K562 (cell line): ENCODE data around the gene PHTF2. TPM values are rescaled to one million over a fixed set of nuclear protein-coding genes. Genes with fewer than 3 reads are reported as not detected.

Source experiments
- ATAC-seq: fragments of 200-7000 bp; cut with Tn5 transposase; 3 replicates; pipeline ENCODE4 v1.9.1; 2020; ENCODE audit warnings: moderate library complexity
- BruUV-seq: library from RNA; stranded (reverse); fragments of 400-500 nt; replicated peaks from 2 replicates; lab custom pipeline; 2021; lab: Mats Ljungman, UMichigan
- CTCF ChIA-PET: fragments of 300-600 bp; formaldehyde crosslinking; extraction: SDS; loops from one replicate; lab custom pipeline; 2021; ENCODE audit warnings: low intra/inter-chr PET ratio; lab: Yijun Ruan, JAX
- POLR2A ChIA-PET: fragments of 300-600, 350-650 bp; sonication (Branson Sonifier 250); formaldehyde crosslinking; extraction: SDS; loops from one replicate; lab custom pipeline; 2021; ENCODE audit warnings: antibody characterized with exemption, inconsistent platforms; lab: Yijun Ruan, JAX
- DNase-seq, 4 experiments: peaks; one replicate each; pipeline versions ENCODE4 v3.0.0 to v3.0.0-alpha.2; 2011 to 2018; ENCODE audit warnings: low spot score in 3 of 4, mixed read lengths in 3 of 4; ENCODE audit errors: extremely low read depth in 1 of 4
- FAIRE-seq: peaks from 2 replicates; lab custom pipeline; 2011; peaks lifted over from hg19 to GRCh38; lab: Jason Lieb, UNC
- H2AFZ ChIP-seq: 2 replicates; pipeline ENCODE4 v1.6.0; 2011; ENCODE audit warnings: low read depth, low read length, control low read depth, inconsistent platforms
- H3K27ac ChIP-seq: fragments of 200-600 bp; 3 replicates; pipeline ENCODE4 v1.8.0; 2011; ENCODE audit warnings: low read depth, mild to moderate bottlenecking, control low read depth, inconsistent platforms, low read length, moderate library complexity, mixed read lengths; ENCODE audit errors: extremely low read depth
- H3K27me3 ChIP-seq, 2 experiments: fragments of 300-600 bp in 1 of 2; 2 replicates in 1 of 2; 3 replicates in 1 of 2; pipeline versions ENCODE4 v1.6.0 to v1.8.0; 2011; ENCODE audit warnings: inconsistent platforms in 2 of 2, low read length in 2 of 2, mild to moderate bottlenecking in 1 of 2, mixed read lengths in 1 of 2, moderate library complexity in 1 of 2; ENCODE audit not compliant: control insufficient read depth in 2 of 2, insufficient read depth in 2 of 2
- H3K36me3 ChIP-seq: fragments of 300-600 bp; 3 replicates; pipeline ENCODE4 v1.8.0; 2011; ENCODE audit warnings: mild to moderate bottlenecking, low read length, inconsistent platforms; ENCODE audit not compliant: control insufficient read depth, insufficient read depth
- H3K4me1 ChIP-seq, 2 experiments: fragments of 200-600 bp in 1 of 2; replicated peaks in 1 of 2; 2 replicates in 1 of 2; 3 replicates in 1 of 2; pipeline versions ENCODE4 v1.5.1 to v1.8.0; 2011; ENCODE audit warnings: inconsistent platforms in 2 of 2, low read length in 2 of 2, mild to moderate bottlenecking in 1 of 2, mixed read lengths in 1 of 2, moderate library complexity in 1 of 2; ENCODE audit not compliant: control insufficient read depth in 2 of 2, insufficient read depth in 2 of 2
- H3K4me2 ChIP-seq: 2 replicates; pipeline ENCODE4 v1.6.1; 2011; ENCODE audit warnings: low read length, control low read depth, inconsistent platforms, mixed read lengths; ENCODE audit not compliant: insufficient read depth
- H3K4me3 ChIP-seq: fragments of 200-600 bp; sonication (generic), shearing (Covaris generic); 2 replicates; pipeline ENCODE4 v1.5.1; 2016; ENCODE audit warnings: control low read depth, inconsistent platforms
- H3K79me2 ChIP-seq: fragments of 200-600 bp; 3 replicates; pipeline ENCODE4 v1.8.0; 2011; ENCODE audit warnings: low read length, inconsistent platforms; ENCODE audit not compliant: control insufficient read depth, insufficient read depth
- H3K9ac ChIP-seq, 2 experiments: 2 replicates each; pipeline versions ENCODE4 v1.6.0 to v1.6.1; 2011; ENCODE audit warnings: low read depth in 2 of 2, low read length in 2 of 2, control low read depth in 1 of 2, inconsistent platforms in 1 of 2, mild to moderate bottlenecking in 1 of 2, mixed read lengths in 1 of 2; ENCODE audit not compliant: insufficient read depth in 1 of 2
- H3K9me1 ChIP-seq: one replicate; pipeline ENCODE4 v1.6.0; 2011; ENCODE audit warnings: inconsistent platforms, mild to moderate bottlenecking, low read length, moderate library complexity; ENCODE audit not compliant: control insufficient read depth, insufficient read depth
- H3K9me3 ChIP-seq: replicated peaks from 2 replicates; pipeline ENCODE4 v1.5.1; 2011; ENCODE audit warnings: low read depth, low read length, inconsistent platforms; ENCODE audit not compliant: control insufficient read depth, insufficient read depth
- H4K20me1 ChIP-seq: replicated peaks from 2 replicates; pipeline ENCODE4 v1.6.1; 2011; ENCODE audit warnings: low read length, inconsistent platforms, mixed read lengths; ENCODE audit not compliant: control insufficient read depth, insufficient read depth
- ELK1 ChIP-seq: sonication (generic); formaldehyde crosslinking; IDR thresholded peaks from 2 replicates; pipeline ENCODE4 v1.8.1; 2022; ENCODE audit warnings: missing genetic modification reagents
- MYBL2 ChIP-seq, 2 experiments: fragments of 450-650 bp in 1 of 2; sonication (generic) in 1 of 2; formaldehyde crosslinking in 1 of 2; IDR thresholded peaks; 2 replicates each; pipeline versions ENCODE4 v1.6.1 to v1.8.1; 2017 to 2022; ENCODE audit warnings: borderline replicate concordance in 1 of 2, inconsistent platforms in 1 of 2, low read depth in 1 of 2, mild to moderate bottlenecking in 1 of 2, missing genetic modification reagents in 1 of 2, moderate library complexity in 1 of 2
- RAD21 ChIP-seq, 2 experiments: fragments of 250-450 bp in 1 of 2; fragments of 450-650 bp in 1 of 2; sonication (Bioruptor Pico) in 1 of 2; formaldehyde crosslinking in 1 of 2; IDR thresholded peaks in 1 of 2; conservative IDR thresholded peaks in 1 of 2; 2 replicates each; pipeline versions ENCODE4 v1.4.0 to v1.8.0; 2020 to 2022; ENCODE audit warnings: mild to moderate bottlenecking in 2 of 2, moderate library complexity in 1 of 2
- SUPT5H ChIP-seq: fragments of 450-650 bp; IDR thresholded peaks from 2 replicates; pipeline ENCODE4 v1.6.1; 2016
- TRIM24 ChIP-seq, 2 experiments: fragments of 450-650 bp; IDR thresholded peaks; 2 replicates each; pipeline ENCODE4 v1.6.1; 2016
- ZNF24 ChIP-seq: fragments of 450-650 bp; IDR thresholded peaks from 2 replicates; pipeline ENCODE4 v1.6.1; 2016
- ZNF384 ChIP-seq: IDR thresholded peaks from 2 replicates; pipeline ENCODE4 v1.6.1; 2012; ENCODE audit warnings: low read depth, low read length, improper control_type of control experiment
- in situ Hi-C: fragments of 300-500 bp; cut with MboI; formaldehyde crosslinking; loops from 4 replicates; pipeline ENCODE4 v1.15.0; 2018; ENCODE audit warnings: inconsistent platforms, mixed read lengths
- intact Hi-C: fragments of 100-400 bp; cut with micrococcal nuclease; formaldehyde crosslinking; loops from 2 replicates; pipeline ENCODE4 v1.14.2; 2022
- polyA plus RNA-seq, 8 experiments: library from polyadenylated mRNA; depleted of rRNA in 4 of 8; stranded (reverse) in 5 of 8; unstranded in 3 of 8; fragments of >200 nt; fragmentation: Nextera tagmentation in 2 of 8; fragmentation: Illumina TruSeq in 1 of 8; extraction: Ambion mirVana in 2 of 8; extraction: Trizol in 1 of 8; gene quantifications; 2 replicates each; pipeline versions ENCODE4 v1.2.1 to v1.2.3, GENCODE V29; 2011 to 2014; ENCODE audit warnings: inconsistent platforms in 1 of 8, missing spikeins in 1 of 8
- total RNA-seq, 7 experiments: library from RNA; depleted of rRNA in 6 of 7; stranded (reverse); fragments of >200 nt in 6 of 7; fragmentation: Illumina TruSeq in 2 of 7; extraction: Trizol in 2 of 7; gene quantifications; 2 replicates each; pipeline versions ENCODE4 v1.2.1 to v1.2.3, GENCODE V29; 2011 to 2021; ENCODE audit warnings: low replicate concordance in 1 of 7
- TF ChIP-seq, protein P1 (sequence below), 2 experiments: fragments of 450-650 bp in 1 of 2; IDR thresholded peaks; 2 replicates each; pipeline ENCODE4 v1.6.1; 2011 to 2017; ENCODE audit warnings: low read depth in 2 of 2, antibody characterized with exemption in 1 of 2, borderline replicate concordance in 1 of 2, low read length in 1 of 2, mild to moderate bottlenecking in 1 of 2, mixed read lengths in 1 of 2; ENCODE audit not compliant: control insufficient read depth in 1 of 2
- TF ChIP-seq, protein P2 (sequence below): fragments of 450-650 bp; formaldehyde crosslinking; IDR thresholded peaks from 2 replicates; pipeline ENCODE4 v1.4.0; 2020; ENCODE audit warnings: mild to moderate bottlenecking, moderate library complexity

The PHTF2 gene
- total and polyA plus RNA-seq, 9 of the 15 experiments (the other 6 are each of a cell fraction or from before 2014, with no cell fraction given) = 17.9 to 43.6 (median 25.4) TPM

DNA sequence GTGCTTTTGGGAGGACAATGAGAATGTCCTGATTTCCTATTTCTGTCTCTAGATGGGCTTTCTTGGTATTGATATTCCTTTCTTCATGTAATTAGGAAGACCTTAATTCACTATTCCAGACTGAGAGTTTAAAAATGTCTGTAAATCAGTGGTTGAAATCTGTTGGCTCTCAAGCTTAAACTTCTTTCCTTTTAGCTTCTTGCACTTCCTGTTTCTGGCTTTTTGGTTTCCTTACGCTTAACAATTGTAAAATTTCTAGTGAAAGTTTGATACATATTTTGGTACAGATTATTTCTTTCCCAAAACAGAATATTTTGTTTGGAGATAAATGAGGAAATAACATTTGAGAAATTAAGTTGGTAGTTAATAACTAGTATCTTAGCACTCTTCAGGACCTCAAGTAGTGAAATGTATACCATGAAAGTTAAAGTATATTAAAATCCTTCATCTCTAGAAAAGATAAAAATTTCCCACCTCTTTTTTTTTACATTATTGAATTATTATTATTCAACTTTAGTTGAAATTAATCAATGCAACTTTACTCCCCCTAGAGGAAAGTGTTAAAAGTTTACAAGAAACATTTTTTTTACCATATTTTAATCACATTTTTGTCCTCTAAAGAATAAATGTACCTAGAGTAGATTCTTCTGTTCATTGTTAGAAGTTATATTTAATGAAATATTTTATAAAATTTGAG lies 137.2 kb downstream of the PHTF2 start (continued):
- TF ChIP-seq, protein P1, sequence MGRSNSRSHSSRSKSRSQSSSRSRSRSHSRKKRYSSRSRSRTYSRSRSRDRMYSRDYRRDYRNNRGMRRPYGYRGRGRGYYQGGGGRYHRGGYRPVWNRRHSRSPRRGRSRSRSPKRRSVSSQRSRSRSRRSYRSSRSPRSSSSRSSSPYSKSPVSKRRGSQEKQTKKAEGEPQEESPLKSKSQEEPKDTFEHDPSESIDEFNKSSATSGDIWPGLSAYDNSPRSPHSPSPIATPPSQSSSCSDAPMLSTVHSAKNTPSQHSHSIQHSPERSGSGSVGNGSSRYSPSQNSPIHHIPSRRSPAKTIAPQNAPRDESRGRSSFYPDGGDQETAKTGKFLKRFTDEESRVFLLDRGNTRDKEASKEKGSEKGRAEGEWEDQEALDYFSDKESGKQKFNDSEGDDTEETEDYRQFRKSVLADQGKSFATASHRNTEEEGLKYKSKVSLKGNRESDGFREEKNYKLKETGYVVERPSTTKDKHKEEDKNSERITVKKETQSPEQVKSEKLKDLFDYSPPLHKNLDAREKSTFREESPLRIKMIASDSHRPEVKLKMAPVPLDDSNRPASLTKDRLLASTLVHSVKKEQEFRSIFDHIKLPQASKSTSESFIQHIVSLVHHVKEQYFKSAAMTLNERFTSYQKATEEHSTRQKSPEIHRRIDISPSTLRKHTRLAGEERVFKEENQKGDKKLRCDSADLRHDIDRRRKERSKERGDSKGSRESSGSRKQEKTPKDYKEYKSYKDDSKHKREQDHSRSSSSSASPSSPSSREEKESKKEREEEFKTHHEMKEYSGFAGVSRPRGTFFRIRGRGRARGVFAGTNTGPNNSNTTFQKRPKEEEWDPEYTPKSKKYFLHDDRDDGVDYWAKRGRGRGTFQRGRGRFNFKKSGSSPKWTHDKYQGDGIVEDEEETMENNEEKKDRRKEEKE (IDR thresholded peaks at IDR 0.05; ENCODE audit: borderline replicate concordance in 1 of 2, control insufficient read depth in 1 of 2, low read depth in 2 of 2, low read length in 1 of 2) = no peak
- TF ChIP-seq TRIM24 (IDR thresholded peaks at IDR 0.05) = no peak

GRCh38 chr7:77940647-77941046 lies 142.1 kb downstream of the PHTF2 start:
- no peak for FAIRE-seq
- Histone ChIP-seq H3K27ac (no peak overlapping the region), H3K27me3 (no peaks in the 10 kb centered on the region), H3K36me3 (peaks cover 30% of the 10 kb centered on the region), H4K20me1 (no peaks in the 10 kb centered on the region), H3K9ac (no peak overlapping the region), H3K4me3 (no peak overlapping the region), H3K4me1 (peaks cover 12 to 20% of the 10 kb centered on the region in 2 experiments), H3K9me1 (no peaks in the 10 kb centered on the region), H3K9me3 (no peaks in the 10 kb centered on the region), H2AFZ (no peak overlapping the region), H3K4me2 (no peak overlapping the region), H3K79me2 (no peaks in the 10 kb centered on the region)
- CTCF ChIA-PET = interaction anchor here (0.6 to 3.6 kb wide), 4 partner anchors 100 to 1249 kb away, joined by 3 to 39 read pairs (median 4); no protein-coding TSS in a partner anchor
- DNase-seq = peak; percentile 20 to 63 (median 38)
- in situ Hi-C loops (no loop called here), intact Hi-C loops (loop anchor here (1.0 to 5.0 kb wide), 7 partner anchors 78 to 286 kb away; partner anchors contain the start of genes PHTF2 and TMEM60)
- POLR2A ChIA-PET = interaction anchor here (0.7 kb wide), 2 partner anchors 80 to 121 kb away, joined by 3 to 5 read pairs; no protein-coding TSS in a partner anchor
- no TSS peak for BruUV-seq
- ATAC-seq = peak; percentile 37
- TF ChIP-seq RAD21 (CRISPR knock-in tag; conservative IDR thresholded peaks at IDR 0.05 in 1 of 2, IDR thresholded peaks at IDR 0.05 in 1 of 2) = peak; percentile 91 to 95
- TF ChIP-seq ZNF384 = 0 out of 2 replicates have a peak, but pooled peaks have one; percentile 58
- no peak for TF ChIP-seq ELK1 (CRISPR knock-in tag)
- TF ChIP-seq SUPT5H = no peak
- TF ChIP-seq, protein P2, sequence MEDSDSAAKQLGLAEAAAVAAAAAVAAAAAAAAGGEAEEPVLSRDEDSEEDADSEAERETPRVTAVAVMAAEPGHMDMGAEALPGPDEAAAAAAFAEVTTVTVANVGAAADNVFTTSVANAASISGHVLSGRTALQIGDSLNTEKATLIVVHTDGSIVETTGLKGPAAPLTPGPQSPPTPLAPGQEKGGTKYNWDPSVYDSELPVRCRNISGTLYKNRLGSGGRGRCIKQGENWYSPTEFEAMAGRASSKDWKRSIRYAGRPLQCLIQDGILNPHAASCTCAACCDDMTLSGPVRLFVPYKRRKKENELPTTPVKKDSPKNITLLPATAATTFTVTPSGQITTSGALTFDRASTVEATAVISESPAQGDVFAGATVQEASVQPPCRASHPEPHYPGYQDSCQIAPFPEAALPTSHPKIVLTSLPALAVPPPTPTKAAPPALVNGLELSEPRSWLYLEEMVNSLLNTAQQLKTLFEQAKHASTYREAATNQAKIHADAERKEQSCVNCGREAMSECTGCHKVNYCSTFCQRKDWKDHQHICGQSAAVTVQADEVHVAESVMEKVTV (CRISPR knock-in tag) = peak; percentile 87
- no peak for TF ChIP-seq ZNF24
- TF ChIP-seq MYBL2 (IDR thresholded peaks at IDR 0.05; ENCODE audit: low read depth) = no peak
- TF ChIP-seq MYBL2 (CRISPR knock-in tag; IDR thresholded peaks at IDR 0.05; ENCODE audit: borderline replicate concordance) = no peak
